C4-2B (cell line): ENCODE data around the gene SIGLEC7.

Experiments
- H3K27ac ChIP-seq: fragments of 450-650 bp; 2 replicates; pipeline ENCODE4 v1.5.1; 2017
- ZFX ChIP-seq: fragments of 450-650 bp; IDR thresholded peaks from 2 replicates; pipeline ENCODE4 v1.6.1; 2017
- TF ChIP-seq, protein P1 (sequence below): fragments of 450-650 bp; conservative IDR thresholded peaks from 2 replicates; pipeline ENCODE4 v1.5.1; 2017; ENCODE audit warnings: mild to moderate bottlenecking

SIGLEC7 gene

DNA sequence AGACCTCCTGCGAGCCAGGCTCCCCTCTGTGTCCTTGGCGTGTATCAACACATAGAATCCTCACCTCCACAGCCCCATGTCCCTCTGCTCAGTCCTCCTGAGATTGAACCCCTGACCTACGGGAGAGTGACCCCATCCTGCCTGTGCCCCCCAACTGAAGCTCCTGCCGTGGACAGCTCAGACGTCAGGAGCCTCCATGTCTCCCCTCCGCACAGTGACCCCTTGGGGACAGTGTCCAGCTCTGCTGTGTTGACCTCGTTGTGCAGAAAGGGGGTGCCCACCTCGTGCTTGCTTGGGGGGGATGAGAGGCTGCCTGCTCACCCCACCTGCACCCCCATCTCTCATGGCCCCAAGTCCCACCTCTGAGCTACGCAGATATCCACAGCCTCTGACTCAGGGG, 17.9 kb upstream of the SIGLEC7 start:
- TF ChIP-seq ZFX: no peak
- TF ChIP-seq, protein P1, sequence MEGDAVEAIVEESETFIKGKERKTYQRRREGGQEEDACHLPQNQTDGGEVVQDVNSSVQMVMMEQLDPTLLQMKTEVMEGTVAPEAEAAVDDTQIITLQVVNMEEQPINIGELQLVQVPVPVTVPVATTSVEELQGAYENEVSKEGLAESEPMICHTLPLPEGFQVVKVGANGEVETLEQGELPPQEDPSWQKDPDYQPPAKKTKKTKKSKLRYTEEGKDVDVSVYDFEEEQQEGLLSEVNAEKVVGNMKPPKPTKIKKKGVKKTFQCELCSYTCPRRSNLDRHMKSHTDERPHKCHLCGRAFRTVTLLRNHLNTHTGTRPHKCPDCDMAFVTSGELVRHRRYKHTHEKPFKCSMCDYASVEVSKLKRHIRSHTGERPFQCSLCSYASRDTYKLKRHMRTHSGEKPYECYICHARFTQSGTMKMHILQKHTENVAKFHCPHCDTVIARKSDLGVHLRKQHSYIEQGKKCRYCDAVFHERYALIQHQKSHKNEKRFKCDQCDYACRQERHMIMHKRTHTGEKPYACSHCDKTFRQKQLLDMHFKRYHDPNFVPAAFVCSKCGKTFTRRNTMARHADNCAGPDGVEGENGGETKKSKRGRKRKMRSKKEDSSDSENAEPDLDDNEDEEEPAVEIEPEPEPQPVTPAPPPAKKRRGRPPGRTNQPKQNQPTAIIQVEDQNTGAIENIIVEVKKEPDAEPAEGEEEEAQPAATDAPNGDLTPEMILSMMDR: no peak
- no peak overlapping the region for H3K27ac ChIP-seq

DNA sequence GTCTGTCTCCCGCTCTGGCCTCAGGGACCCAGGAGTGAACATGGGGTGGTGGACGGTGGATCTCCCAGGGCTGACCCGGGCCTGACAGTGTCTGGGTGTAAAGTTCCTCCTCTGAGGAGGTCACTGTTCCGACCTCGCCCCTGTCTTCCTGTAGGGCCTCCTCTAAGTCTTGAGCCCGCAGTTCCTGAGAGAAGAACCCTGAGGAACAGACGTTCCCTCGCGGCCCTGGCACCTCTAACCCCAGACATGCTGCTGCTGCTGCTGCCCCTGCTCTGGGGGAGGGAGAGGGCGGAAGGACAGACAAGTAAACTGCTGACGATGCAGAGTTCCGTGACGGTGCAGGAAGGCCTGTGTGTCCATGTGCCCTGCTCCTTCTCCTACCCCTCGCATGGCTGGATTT, 17.4 kb upstream of the SIGLEC7 start, which contains the start of gene SIGLEC9:
Gene SIGLEC9, plus strand, starts transcription at position 178 of the 400 bp plus-strand sequence. Its CDS starts 69 bp downstream, at position 247.
- TF ChIP-seq, protein P1: no peak
- no peak for TF ChIP-seq ZFX
- H3K27ac ChIP-seq: no peak within 1 kb of the TSS

DNA sequence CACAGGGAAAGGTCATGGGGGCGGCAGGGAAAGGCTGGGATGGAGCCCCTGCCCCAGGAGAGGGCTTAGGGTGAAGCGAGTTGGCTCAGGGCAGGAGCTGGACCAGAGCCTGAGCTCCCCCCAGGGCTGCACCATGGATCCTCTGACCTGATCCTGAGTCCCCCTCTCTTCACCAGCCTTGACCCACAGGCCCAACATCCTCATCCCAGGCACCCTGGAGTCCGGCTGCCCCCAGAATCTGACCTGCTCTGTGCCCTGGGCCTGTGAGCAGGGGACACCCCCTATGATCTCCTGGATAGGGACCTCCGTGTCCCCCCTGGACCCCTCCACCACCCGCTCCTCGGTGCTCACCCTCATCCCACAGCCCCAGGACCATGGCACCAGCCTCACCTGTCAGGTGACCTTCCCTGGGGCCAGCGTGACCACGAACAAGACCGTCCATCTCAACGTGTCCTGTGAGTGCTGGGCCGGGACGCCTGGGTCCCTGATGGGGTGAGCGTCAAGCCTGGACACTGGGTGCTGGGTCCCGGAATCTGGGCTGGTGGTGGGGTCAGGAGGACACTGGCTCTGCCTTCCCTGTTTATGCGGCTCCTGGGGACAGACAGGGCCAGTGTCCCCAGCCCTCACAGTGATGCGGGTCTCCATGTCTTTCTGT, 16.6 kb upstream of the SIGLEC7 start:
- no peak overlapping the region for H3K27ac ChIP-seq
- TF ChIP-seq ZFX: no peak
- TF ChIP-seq, protein P1: no peak

DNA sequence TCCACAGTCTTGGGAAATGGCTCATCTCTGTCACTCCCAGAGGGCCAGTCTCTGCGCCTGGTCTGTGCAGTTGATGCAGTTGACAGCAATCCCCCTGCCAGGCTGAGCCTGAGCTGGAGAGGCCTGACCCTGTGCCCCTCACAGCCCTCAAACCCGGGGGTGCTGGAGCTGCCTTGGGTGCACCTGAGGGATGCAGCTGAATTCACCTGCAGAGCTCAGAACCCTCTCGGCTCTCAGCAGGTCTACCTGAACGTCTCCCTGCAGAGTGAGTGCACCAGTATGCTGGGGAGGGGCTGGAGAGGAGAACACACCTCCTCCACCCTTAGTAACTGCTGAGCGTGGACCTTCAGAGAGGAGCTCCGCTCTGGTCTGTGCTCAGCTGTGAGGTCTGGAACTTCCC, 15.1 kb upstream of the SIGLEC7 start:
- no peak overlapping the region for H3K27ac ChIP-seq
- TF ChIP-seq, protein P1: no peak
- TF ChIP-seq ZFX: no peak

DNA sequence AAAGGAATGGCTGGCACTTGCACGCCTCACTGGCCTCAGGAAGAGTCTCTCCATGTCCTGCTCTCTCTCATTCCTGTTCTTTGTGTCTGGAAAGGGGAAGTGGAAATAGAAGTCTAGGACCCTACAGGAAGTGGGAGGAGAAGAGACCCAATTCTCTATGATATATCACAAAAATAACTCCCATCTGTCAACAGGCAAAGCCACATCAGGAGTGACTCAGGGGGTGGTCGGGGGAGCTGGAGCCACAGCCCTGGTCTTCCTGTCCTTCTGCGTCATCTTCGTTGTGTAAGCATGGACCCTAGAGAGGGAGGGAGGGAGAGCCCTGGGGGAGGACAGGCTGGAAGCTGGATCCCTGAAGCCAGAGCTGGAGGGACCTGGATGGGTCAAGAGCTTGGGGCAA, 14.3 kb upstream of the SIGLEC7 start:
- no peak overlapping the region for H3K27ac ChIP-seq
- TF ChIP-seq, protein P1: no peak
- no peak for TF ChIP-seq ZFX

DNA sequence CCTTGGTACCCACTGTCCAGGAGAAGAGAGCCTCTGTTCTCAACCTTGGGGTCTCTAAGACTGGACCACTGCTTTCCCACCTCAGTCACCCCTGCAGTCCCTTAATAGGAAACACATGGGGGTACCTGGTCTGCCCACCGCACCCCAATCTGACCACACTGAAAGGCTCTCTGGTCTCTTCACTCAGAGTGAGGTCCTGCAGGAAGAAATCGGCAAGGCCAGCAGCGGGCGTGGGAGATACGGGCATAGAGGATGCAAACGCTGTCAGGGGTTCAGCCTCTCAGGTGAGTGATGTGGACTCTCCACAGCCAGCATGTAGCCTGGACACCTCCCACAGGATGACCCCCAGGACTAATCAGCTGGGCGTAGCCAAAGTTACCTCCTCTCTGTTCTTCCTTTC, 13.9 kb upstream of the SIGLEC7 start:
- no peak overlapping the region for H3K27ac ChIP-seq
- no peak for TF ChIP-seq ZFX
- TF ChIP-seq, protein P1: no peak

DNA sequence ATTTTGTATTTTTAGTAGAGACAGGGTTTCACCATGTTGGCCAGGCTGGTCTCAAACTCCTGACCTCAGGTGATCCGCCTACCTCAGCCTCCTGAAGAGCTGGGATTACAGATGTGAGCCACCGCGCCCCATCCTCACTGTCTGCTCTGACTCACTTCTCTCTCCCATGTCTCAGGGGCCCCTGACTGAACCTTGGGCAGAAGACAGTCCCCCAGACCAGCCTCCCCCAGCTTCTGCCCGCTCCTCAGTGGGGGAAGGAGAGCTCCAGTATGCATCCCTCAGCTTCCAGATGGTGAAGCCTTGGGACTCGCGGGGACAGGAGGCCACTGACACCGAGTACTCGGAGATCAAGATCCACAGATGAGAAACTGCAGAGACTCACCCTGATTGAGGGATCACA, 12.4 kb upstream of the SIGLEC7 start:
- TF ChIP-seq, protein P1: no peak
- no peak for TF ChIP-seq ZFX
- no peak overlapping the region for H3K27ac ChIP-seq
